Neural progenitor cell (in vitro differentiated cells): ENCODE measurements around the gene LGSN. TPM values are rescaled to one million over a fixed set of nuclear protein-coding genes. Genes with fewer than 3 reads are reported as not detected.

ENCODE experiments used
- DNase-seq: peaks from one replicate; pipeline ENCODE4 v3.0.0-alpha.2; 2016; ENCODE audit warnings: low spot score
- H2AFZ ChIP-seq: fragments of 200-600 bp; sonication (generic); replicated peaks from 2 replicates; pipeline ENCODE4 v1.6.1; 2016; ENCODE audit warnings: antibody characterized with exemption
- H3F3A ChIP-seq: fragments of 200-600 bp; sonication (generic); 2 replicates; pipeline ENCODE4 v1.6.1; 2016; ENCODE audit warnings: antibody characterized with exemption, low read depth
- H3K27ac ChIP-seq: fragments of 200-600 bp; sonication (generic); 2 replicates; pipeline ENCODE4 v1.5.1; 2016; ENCODE audit warnings: mild to moderate bottlenecking
- H3K27me3 ChIP-seq: fragments of 200-600 bp; sonication (generic); 2 replicates; pipeline ENCODE4 v1.6.1; 2016; ENCODE audit warnings: mild to moderate bottlenecking, moderate library complexity
- H3K36me3 ChIP-seq: fragments of 200-600 bp; sonication (generic); 2 replicates; pipeline ENCODE4 v1.5.1; 2016
- H3K4me1 ChIP-seq: fragments of 200-600 bp; sonication (generic); 2 replicates; pipeline ENCODE4 v1.6.1; 2016; ENCODE audit warnings: mixed run types
- H3K4me2 ChIP-seq: fragments of 200-600 bp; sonication (generic); 2 replicates; pipeline ENCODE4 v1.6.1; 2016
- H3K4me3 ChIP-seq: fragments of 200-600 bp; sonication (generic); 2 replicates; pipeline ENCODE4 v1.5.1; 2016
- H3K79me2 ChIP-seq: fragments of 200-600 bp; sonication (generic); 2 replicates; pipeline ENCODE4 v1.6.1; 2016; ENCODE audit warnings: low read depth
- H3K9ac ChIP-seq: fragments of 200-600 bp; sonication (generic); 2 replicates; pipeline ENCODE4 v1.6.1; 2016
- H3K9me3 ChIP-seq: fragments of 200-600 bp; sonication (generic); 2 replicates; pipeline ENCODE4 v1.5.1; 2016; ENCODE audit warnings: low read depth
- H4K20me1 ChIP-seq: fragments of 200-600 bp; sonication (generic); 2 replicates; pipeline ENCODE4 v1.6.1; 2016; ENCODE audit warnings: low read depth
- H3K27ac Mint-ChIP-seq: 3 replicates; pipeline ENCODE4 v1.8.0; 2021; ENCODE audit warnings: mixed read lengths
- H3K27me3 Mint-ChIP-seq: 2 replicates; pipeline ENCODE4 v1.8.0; 2022; ENCODE audit warnings: low read depth, mild to moderate bottlenecking, inconsistent platforms, moderate library complexity, mixed read lengths; ENCODE audit not compliant: insufficient read depth
- H3K36me3 Mint-ChIP-seq: 3 replicates; pipeline ENCODE4 v1.8.0; 2021; ENCODE audit warnings: mixed read lengths
- H3K4me1 Mint-ChIP-seq: 3 replicates; pipeline ENCODE4 v1.8.0; 2021; ENCODE audit warnings: mixed read lengths
- H3K4me3 Mint-ChIP-seq: 3 replicates; pipeline ENCODE4 v1.8.0; 2021; ENCODE audit warnings: mild to moderate bottlenecking, moderate library complexity, mixed read lengths
- H3K9me3 Mint-ChIP-seq: 3 replicates; pipeline ENCODE4 v1.8.0; 2020; ENCODE audit warnings: mixed read lengths
- CTCF ChIP-seq: fragments of 200-600 bp; sonication (generic); IDR thresholded peaks from 2 replicates; pipeline ENCODE4 v1.5.1; 2017; ENCODE audit warnings: antibody characterized with exemption, mild to moderate bottlenecking
- EZH2 ChIP-seq: fragments of 200-600 bp; sonication (generic); IDR thresholded peaks from 2 replicates; pipeline ENCODE4 v1.6.1; 2017; ENCODE audit warnings: antibody characterized with exemption, mild to moderate bottlenecking, moderate library complexity
- EZH2phosphoT487 ChIP-seq: fragments of 200-600 bp; sonication (generic); IDR thresholded peaks from 2 replicates; pipeline ENCODE4 v1.6.1; 2017; ENCODE audit warnings: antibody characterized with exemption
- total RNA-seq: library from RNA; depleted of rRNA; stranded (reverse); fragments of >200 nt; gene quantifications from 2 replicates; pipeline ENCODE4 v1.2.3, GENCODE V29; 2015; ENCODE audit warnings: low replicate concordance

LGSN gene
- total RNA-seq, 1 donor from 2014 or later, result 0.09 TPM

GRCh38 chr6:63268574-63268973, 51.2 kb downstream of the LGSN start:
- TF ChIP-seq CTCF (no peak), EZH2 (no peak), EZH2phosphoT487 (no peak)
- peaks cover 12% of the 10 kb centered on the region for H3K4me1 Mint-ChIP-seq
- Histone ChIP-seq H3K4me1 (peaks cover 6% of the 10 kb centered on the region), H3K4me3 (no peak overlapping the region), H3K27ac (no peak overlapping the region), H3K27me3 (no peaks in the 10 kb centered on the region), H3K4me2 (no peak overlapping the region), H2AFZ (peak overlapping the region; percentile 6), H3K79me2 (no peaks in the 10 kb centered on the region), H3K36me3 (no peaks in the 10 kb centered on the region), H4K20me1 (no peaks in the 10 kb centered on the region), H3K9ac (no peak overlapping the region), H3K9me3 (no peaks in the 10 kb centered on the region), H3F3A (no peaks in the 10 kb centered on the region)
- no peaks in the 10 kb centered on the region for H3K27me3 Mint-ChIP-seq
- no peak for DNase-seq
- H3K36me3 Mint-ChIP-seq, result no peaks in the 10 kb centered on the region
- H3K27ac Mint-ChIP-seq, result no peak overlapping the region
- peaks cover 4% of the 10 kb centered on the region for H3K9me3 Mint-ChIP-seq
- no peak overlapping the region for H3K4me3 Mint-ChIP-seq

- no peak for DNase-seq
- H3K9me3 Mint-ChIP-seq, result peaks cover 4% of the 10 kb centered on the region
These were observed 52.0 kb downstream of the LGSN start for GRCh38 chr6:63267828-63268227.

GRCh38 chr6:63267046-63267445, 52.7 kb downstream of the LGSN start:
- H3K9me3 Mint-ChIP-seq, result peaks cover 4% of the 10 kb centered on the region
- no peak overlapping the region for H3K4me3 Mint-ChIP-seq
- Histone ChIP-seq H2AFZ (no peak overlapping the region), H3K9ac (no peak overlapping the region), H3K27me3 (no peaks in the 10 kb centered on the region), H3F3A (no peaks in the 10 kb centered on the region), H3K36me3 (no peaks in the 10 kb centered on the region), H3K79me2 (no peaks in the 10 kb centered on the region), H3K4me2 (no peak overlapping the region), H3K9me3 (no peaks in the 10 kb centered on the region), H3K4me3 (no peak overlapping the region), H3K27ac (no peak overlapping the region), H4K20me1 (no peaks in the 10 kb centered on the region), H3K4me1 (peaks cover 6% of the 10 kb centered on the region)
- no peak for DNase-seq
- H3K27me3 Mint-ChIP-seq, result no peaks in the 10 kb centered on the region
- H3K36me3 Mint-ChIP-seq, result no peaks in the 10 kb centered on the region
- TF ChIP-seq CTCF, result no peak
- no peak for TF ChIP-seq EZH2
- TF ChIP-seq EZH2phosphoT487, result no peak
- H3K4me1 Mint-ChIP-seq, result peaks cover 19% of the 10 kb centered on the region
- no peak overlapping the region for H3K27ac Mint-ChIP-seq

More at GRCh38 chr6:63267828-63268227, 52.0 kb downstream of the LGSN start:
- Histone ChIP-seq H2AFZ (no peak overlapping the region), H3K4me2 (no peak overlapping the region), H3K9ac (no peak overlapping the region), H3K79me2 (no peaks in the 10 kb centered on the region), H3K27me3 (no peaks in the 10 kb centered on the region), H3K4me3 (no peak overlapping the region), H3K9me3 (no peaks in the 10 kb centered on the region), H3K4me1 (peaks cover 6% of the 10 kb centered on the region), H4K20me1 (no peaks in the 10 kb centered on the region), H3F3A (no peaks in the 10 kb centered on the region), H3K36me3 (no peaks in the 10 kb centered on the region), H3K27ac (no peak overlapping the region)
- Mint-ChIP-seq H3K4me1 (peaks cover 19% of the 10 kb centered on the region), H3K27ac (no peak overlapping the region), H3K4me3 (no peak overlapping the region), H3K36me3 (no peaks in the 10 kb centered on the region), H3K27me3 (no peaks in the 10 kb centered on the region)
- no peak for TF ChIP-seq EZH2
- TF ChIP-seq EZH2phosphoT487, result no peak
- TF ChIP-seq CTCF, result no peak
